Stimulated activated CD8-positive, alpha-beta memory T cell treated with anti-CD3 and anti-CD28 coated beads, Interleukin-12 subunit alpha, Interleukin-12 subunit beta, amount 100 ng/mL, for 24 hours (primary cell): Measurements from ENCODE around the gene KIF24.
"Not testable (repeated sequence)": the region's sequence is repeated elsewhere in the genome, so short reads cannot be mapped to it uniquely, and the experiment has no call there.

Experiments
- DNase-seq: peaks from one replicate; pipeline ENCODE4 v3.0.0-alpha.2; 2020; ENCODE audit errors: extremely low read depth

Gene KIF24

GRCh38 chr9:34328987-34329832 lies at the start of gene KIF24, which contains the start of gene NUDT2:
Gene KIF24 (minus strand): TSS chr9:34329268. CDS start chr9:34311346, 17,922 bp downstream.
Gene NUDT2 (plus strand): TSS chr9:34329569. CDS start chr9:34339040, 9,471 bp downstream.
- peak; percentile 89 for DNase-seq

- DNase-seq: no peak
These were observed 49.5 kb upstream of the KIF24 start for GRCh38 chr9:34378376-34379060.

- DNase-seq: no peak
These were observed 48.3 kb upstream of the KIF24 start for GRCh38 chr9:34377404-34377746.

- DNase-seq: peak; percentile 96
These were observed 47.7 kb upstream of the KIF24 start, which contains the start of gene MYORG for GRCh38 chr9:34376596-34377403. Gene MYORG (minus strand): TSS chr9:34376898. CDS start chr9:34372943, 3,955 bp downstream.

- DNase-seq: no peak
These were observed 47.0 kb upstream of the KIF24 start for GRCh38 chr9:34375901-34376595.

GRCh38 chr9:34374905-34375552 lies 46.0 kb upstream of the KIF24 start:
- DNase-seq: no peak

GRCh38 chr9:34374339-34374738 lies 45.3 kb upstream of the KIF24 start:
- DNase-seq: no peak

GRCh38 chr9:34373749-34374148 lies 44.7 kb upstream of the KIF24 start:
- no peak for DNase-seq

GRCh38 chr9:34372467-34373011 lies 43.5 kb upstream of the KIF24 start:
- no peak for DNase-seq

GRCh38 chr9:34371886-34372466 lies 42.9 kb upstream of the KIF24 start:
- no peak for DNase-seq

GRCh38 chr9:34370970-34371880 lies 42.2 kb upstream of the KIF24 start:
- DNase-seq: no peak

- DNase-seq: no peak
These were observed 41.4 kb upstream of the KIF24 start for GRCh38 chr9:34370335-34370969.

GRCh38 chr9:34369636-34370035 lies 40.6 kb upstream of the KIF24 start:
- no peak for DNase-seq

- not testable (repeated sequence) for DNase-seq
These were observed 39.7 kb upstream of the KIF24 start for GRCh38 chr9:34368796-34369195.

GRCh38 chr9:34367751-34368410 lies 38.8 kb upstream of the KIF24 start:
- not testable (repeated sequence) for DNase-seq

- DNase-seq: no peak
These were observed 37.3 kb upstream of the KIF24 start for GRCh38 chr9:34366365-34366764.

- no peak for DNase-seq
These were observed 36.2 kb upstream of the KIF24 start for GRCh38 chr9:34365282-34365681.
